GM06990 (cell line): Measurements from ENCODE around the gene RPL35.

Source experiments
- DNase-seq: peaks from one replicate; pipeline ENCODE4 v3.0.0-alpha.2; 2011; ENCODE audit not compliant: insufficient read length; ENCODE audit errors: extremely low read depth
- H3K27me3 ChIP-seq: replicated peaks from 2 replicates; pipeline ENCODE4 v1.6.0; 2011; ENCODE audit warnings: low read length; ENCODE audit not compliant: control insufficient read depth, insufficient read depth
- H3K36me3 ChIP-seq: 2 replicates; pipeline ENCODE4 v1.5.1; 2011; ENCODE audit warnings: low read length; ENCODE audit not compliant: control insufficient read depth, insufficient read depth
- H3K4me3 ChIP-seq: replicated peaks from 2 replicates; pipeline ENCODE4 v1.5.1; 2011; ENCODE audit warnings: low read depth, mild to moderate bottlenecking, control low read depth, low read length
- TF ChIP-seq, protein P1 (sequence below): IDR thresholded peaks from 2 replicates; pipeline ENCODE4 v1.5.1; 2011; ENCODE audit warnings: low read length, control low read depth, mild to moderate bottlenecking, inconsistent platforms; ENCODE audit not compliant: insufficient read depth, poor library complexity, severe bottlenecking

RPL35 gene

DNA sequence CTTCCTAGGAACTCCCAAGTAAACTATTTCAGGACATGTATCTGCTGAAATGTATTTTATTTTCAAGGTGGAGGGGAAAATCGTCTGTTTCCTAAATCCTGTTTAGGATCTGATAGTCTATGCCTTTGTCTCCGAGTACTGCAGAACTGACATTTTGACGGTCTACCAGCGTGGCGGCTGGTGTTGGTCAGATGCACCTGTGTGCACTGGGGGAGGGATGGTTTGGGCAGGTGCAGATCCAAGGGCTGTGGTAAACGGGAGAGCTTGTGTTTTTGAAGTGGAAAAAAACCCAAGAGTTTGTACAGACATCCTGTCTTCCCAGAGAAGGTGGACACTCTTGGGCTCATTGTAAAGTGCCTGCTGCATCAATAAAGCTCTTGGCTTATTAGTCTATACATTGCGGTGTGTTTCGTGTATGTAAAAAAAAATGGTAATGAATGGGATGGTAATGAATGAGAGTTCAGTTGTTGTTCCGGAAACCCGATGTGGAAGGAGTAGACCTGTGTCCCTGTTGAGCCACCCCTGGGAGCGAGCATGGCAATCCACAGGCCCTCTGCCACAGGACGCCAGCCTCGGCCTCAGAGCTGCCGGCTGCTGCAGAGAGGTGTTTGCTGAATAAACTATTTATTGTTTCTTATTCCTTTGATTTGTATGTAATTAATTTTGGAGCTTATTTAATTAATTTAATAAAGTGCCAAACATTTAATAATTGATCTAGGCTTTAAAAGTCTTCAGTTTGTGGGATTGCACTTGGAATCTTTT, 15.4 kb upstream of the RPL35 start:
- H3K4me3 ChIP-seq: no peak overlapping the region
- DNase-seq: no peak
- peaks cover 44% of the 10 kb centered on the region for H3K36me3 ChIP-seq
- H3K27me3 ChIP-seq: no peaks in the 10 kb centered on the region
- TF ChIP-seq, protein P1, sequence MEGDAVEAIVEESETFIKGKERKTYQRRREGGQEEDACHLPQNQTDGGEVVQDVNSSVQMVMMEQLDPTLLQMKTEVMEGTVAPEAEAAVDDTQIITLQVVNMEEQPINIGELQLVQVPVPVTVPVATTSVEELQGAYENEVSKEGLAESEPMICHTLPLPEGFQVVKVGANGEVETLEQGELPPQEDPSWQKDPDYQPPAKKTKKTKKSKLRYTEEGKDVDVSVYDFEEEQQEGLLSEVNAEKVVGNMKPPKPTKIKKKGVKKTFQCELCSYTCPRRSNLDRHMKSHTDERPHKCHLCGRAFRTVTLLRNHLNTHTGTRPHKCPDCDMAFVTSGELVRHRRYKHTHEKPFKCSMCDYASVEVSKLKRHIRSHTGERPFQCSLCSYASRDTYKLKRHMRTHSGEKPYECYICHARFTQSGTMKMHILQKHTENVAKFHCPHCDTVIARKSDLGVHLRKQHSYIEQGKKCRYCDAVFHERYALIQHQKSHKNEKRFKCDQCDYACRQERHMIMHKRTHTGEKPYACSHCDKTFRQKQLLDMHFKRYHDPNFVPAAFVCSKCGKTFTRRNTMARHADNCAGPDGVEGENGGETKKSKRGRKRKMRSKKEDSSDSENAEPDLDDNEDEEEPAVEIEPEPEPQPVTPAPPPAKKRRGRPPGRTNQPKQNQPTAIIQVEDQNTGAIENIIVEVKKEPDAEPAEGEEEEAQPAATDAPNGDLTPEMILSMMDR: no peak

DNA sequence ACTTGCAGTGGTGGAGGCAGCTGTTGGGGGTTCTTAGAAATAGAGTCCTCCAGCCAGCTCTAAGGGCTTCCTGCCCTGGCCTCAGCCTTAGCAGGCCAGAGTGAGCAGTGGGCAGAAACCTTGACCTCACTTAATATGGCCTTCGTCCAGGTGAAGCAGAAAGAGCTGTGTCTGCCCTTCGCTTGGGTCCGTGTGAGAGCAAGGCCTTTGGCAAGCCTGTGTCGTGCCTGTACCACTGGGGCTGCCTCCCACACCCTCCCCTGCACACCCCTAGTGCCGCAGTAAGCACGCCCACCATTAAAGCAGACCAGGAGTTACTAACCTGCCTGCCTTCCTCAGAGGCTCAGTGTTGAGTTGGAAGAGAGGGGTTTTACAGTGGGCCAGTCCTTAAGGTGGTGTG, 13.7 kb upstream of the RPL35 start:
- peaks cover 47% of the 10 kb centered on the region for H3K36me3 ChIP-seq
- H3K27me3 ChIP-seq: no peaks in the 10 kb centered on the region
- TF ChIP-seq, protein P1: no peak
- DNase-seq: no peak
- no peak overlapping the region for H3K4me3 ChIP-seq

DNA sequence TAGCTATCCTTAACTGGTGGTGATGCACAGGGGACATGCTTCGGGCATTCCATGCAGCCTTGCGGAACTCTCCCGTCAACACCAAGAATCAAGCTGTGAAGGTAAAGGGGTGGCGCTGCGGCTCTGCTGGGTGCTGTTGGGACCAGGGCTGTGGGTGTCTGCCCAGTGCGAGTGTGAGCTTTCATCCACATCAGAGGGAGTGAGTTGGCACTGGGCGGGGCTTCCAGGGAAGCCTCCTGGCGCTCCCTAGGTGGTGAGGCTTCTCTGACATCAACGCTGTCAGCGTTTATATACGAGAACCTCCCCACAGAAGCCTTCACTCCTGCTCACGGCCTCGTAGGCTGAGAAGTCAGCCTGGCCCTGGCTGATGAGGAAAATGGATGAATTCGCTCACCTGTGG, 11.9 kb upstream of the RPL35 start:
- Histone ChIP-seq H3K4me3 (no peak overlapping the region), H3K27me3 (no peaks in the 10 kb centered on the region), H3K36me3 (peaks cover 41% of the 10 kb centered on the region)
- no peak for DNase-seq
- TF ChIP-seq, protein P1: no peak

DNA sequence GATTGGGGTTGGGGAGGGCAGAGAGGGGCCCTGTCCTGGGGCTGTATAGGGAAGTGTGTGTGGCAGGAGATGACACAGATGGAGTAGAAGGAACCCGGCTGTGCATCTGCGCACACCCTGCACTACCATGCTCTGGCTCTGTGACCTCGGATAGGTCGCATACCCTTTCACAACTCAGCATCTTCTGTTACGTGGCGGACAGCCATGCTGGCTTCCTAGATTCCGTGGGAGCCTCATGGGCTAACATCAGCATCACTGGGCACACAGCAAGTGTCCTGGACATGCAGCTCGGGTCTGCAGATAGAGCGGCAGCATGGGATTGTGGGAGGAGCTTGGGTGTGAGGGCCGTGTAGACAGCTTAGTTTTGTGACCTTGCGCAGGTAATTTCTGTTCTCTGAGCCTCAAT, 9.4 kb upstream of the RPL35 start:
- peaks cover 33% of the 10 kb centered on the region for H3K36me3 ChIP-seq
- H3K27me3 ChIP-seq: no peaks in the 10 kb centered on the region
- TF ChIP-seq, protein P1: no peak
- H3K4me3 ChIP-seq: peak overlapping the region; percentile 96
- no peak for DNase-seq

DNA sequence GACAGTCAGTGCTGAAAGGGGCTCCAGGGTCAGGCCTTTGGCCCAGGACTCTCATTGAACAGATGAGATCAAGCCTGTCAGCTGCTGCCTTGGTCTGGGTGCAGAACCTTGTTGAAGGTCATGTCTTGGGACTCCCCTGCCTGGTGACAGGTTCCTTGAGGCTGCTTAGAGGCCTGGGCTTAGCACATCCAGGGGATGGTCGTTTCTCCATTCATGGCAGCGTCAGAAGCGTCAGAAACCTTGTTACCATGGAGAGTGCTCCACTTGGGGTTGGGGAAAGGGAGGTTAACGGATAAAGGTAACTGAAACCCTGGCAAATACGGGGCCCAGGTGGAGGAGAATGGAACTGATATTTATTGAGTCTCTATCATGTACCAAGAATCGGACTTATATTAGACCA, 9.0 kb upstream of the RPL35 start:
- H3K36me3 ChIP-seq: peaks cover 30% of the 10 kb centered on the region
- DNase-seq: no peak
- TF ChIP-seq, protein P1: no peak
- H3K27me3 ChIP-seq: no peaks in the 10 kb centered on the region
- peak overlapping the region; percentile 96 for H3K4me3 ChIP-seq
